Adrenal gland (tissue), 5 donors: Measurements from ENCODE around the gene BAG3.

ENCODE experiments used
- CTCF ChIP-seq, 6 experiments: fragments of 450-650 bp in 4 of 6; fragments of 200-600 bp in 2 of 6; sonication (generic) in 1 of 6; IDR thresholded peaks; 1 replicate in 5 of 6; 2 replicates in 1 of 6; pipeline versions ENCODE4 v1.5.1 to v1.8.0; 2016 to 2021; ENCODE audit warnings: antibody characterized with exemption in 6 of 6, mild to moderate bottlenecking in 2 of 6, moderate library complexity in 1 of 6
- POLR2A ChIP-seq, 2 donors: fragments of 450-650 bp; IDR thresholded peaks; one replicate each; pipeline ENCODE4 v1.6.1; 2017; ENCODE audit warnings: antibody characterized with exemption in 2 of 2, mild to moderate bottlenecking in 2 of 2, moderate library complexity in 1 of 2
- donor health status: DM: no; HTN: no; CAD: no.

GRCh38 chr10:119653209-119653608, 2.0 kb downstream of the BAG3 start:
- TF ChIP-seq CTCF (IDR thresholded peaks at IDR 0.05) (no peak), POLR2A (IDR thresholded peaks at IDR 0.05) (no peak)
